ENCODE data around the gene EPB41.
A peak's percentile ranks its signal among the peaks of the same experiment; 100 is the strongest.

EPB41 gene

GRCh38 chr1:28891256-28891655 lies 23.1 kb upstream of the EPB41 start:
- DNase-seq, result no peak

GRCh38 chr1:28893403-28894102 lies 20.8 kb upstream of the EPB41 start:
- DNase-seq, result no peak

- DNase-seq, result no peak
These were observed 19.6 kb upstream of the EPB41 start for GRCh38 chr1:28894785-28895184.

GRCh38 chr1:28895896-28896608 lies 18.3 kb upstream of the EPB41 start:
- DNase-seq, result no peak

GRCh38 chr1:28896609-28896986 lies 17.8 kb upstream of the EPB41 start:
- DNase-seq, result no peak

GRCh38 chr1:28897789-28898188 lies 16.6 kb upstream of the EPB41 start:
- DNase-seq, result no peak

GRCh38 chr1:28898405-28898881 lies 15.9 kb upstream of the EPB41 start:
- DNase-seq, result no peak

GRCh38 chr1:28899267-28899666 lies 15.1 kb upstream of the EPB41 start:
- no peak for DNase-seq

GRCh38 chr1:28900562-28900961 lies 13.8 kb upstream of the EPB41 start:
- no peak for DNase-seq

- DNase-seq, result no peak
These were observed 11.6 kb upstream of the EPB41 start for GRCh38 chr1:28902738-28903137.

- DNase-seq, result no peak
These were observed 8.3 kb upstream of the EPB41 start for GRCh38 chr1:28905921-28906666.

- DNase-seq, result no peak
These were observed 5.2 kb upstream of the EPB41 start for GRCh38 chr1:28909198-28909597.

- DNase-seq, result no peak
These were observed 3.8 kb upstream of the EPB41 start for GRCh38 chr1:28910379-28911115.

GRCh38 chr1:28913786-28914227 lies 562 bp upstream of the EPB41 start:
- no peak for DNase-seq

GRCh38 chr1:28915031-28915895 lies 894 bp downstream of the EPB41 start:
- DNase-seq, result peak; percentile 45

- no peak for DNase-seq
These were observed 3.4 kb downstream of the EPB41 start for GRCh38 chr1:28917757-28918118.

GRCh38 chr1:28921286-28921869 lies 7.0 kb downstream of the EPB41 start:
- no peak for DNase-seq

GRCh38 chr1:28925350-28925891 lies 11.1 kb downstream of the EPB41 start:
- no peak for DNase-seq

- DNase-seq, result no peak
These were observed 12.4 kb downstream of the EPB41 start for GRCh38 chr1:28926629-28927265.

- no peak for DNase-seq
These were observed 12.9 kb downstream of the EPB41 start for GRCh38 chr1:28927266-28927647.
